GM10248 (cell line): ENCODE measurements around the gene NT5DC1.

Experiments used
- CTCF ChIA-PET: fragments of 300-600 bp; sonication (Branson Sonifier 250); formaldehyde crosslinking; extraction: SDS; loops from one replicate; lab custom pipeline; 2021; ENCODE audit warnings: antibody characterized with exemption; lab: Yijun Ruan, JAX
- POLR2A ChIA-PET: fragments of 350-650 bp; sonication (Branson Sonifier 250); formaldehyde crosslinking; extraction: SDS; loops from one replicate; lab custom pipeline; 2020; ENCODE audit warnings: antibody characterized with exemption; lab: Yijun Ruan, JAX
- DNase-seq: peaks from one replicate; pipeline ENCODE4 v3.0.0; 2012; ENCODE audit errors: extremely low spot score
- TF ChIP-seq, protein P1 (sequence below): IDR thresholded peaks from 2 replicates; pipeline ENCODE4 v1.5.1; 2012; ENCODE audit warnings: mild to moderate bottlenecking, low read depth; ENCODE audit errors: extremely low read depth, missing control alignments, control extremely low read depth

NT5DC1 gene

DNA sequence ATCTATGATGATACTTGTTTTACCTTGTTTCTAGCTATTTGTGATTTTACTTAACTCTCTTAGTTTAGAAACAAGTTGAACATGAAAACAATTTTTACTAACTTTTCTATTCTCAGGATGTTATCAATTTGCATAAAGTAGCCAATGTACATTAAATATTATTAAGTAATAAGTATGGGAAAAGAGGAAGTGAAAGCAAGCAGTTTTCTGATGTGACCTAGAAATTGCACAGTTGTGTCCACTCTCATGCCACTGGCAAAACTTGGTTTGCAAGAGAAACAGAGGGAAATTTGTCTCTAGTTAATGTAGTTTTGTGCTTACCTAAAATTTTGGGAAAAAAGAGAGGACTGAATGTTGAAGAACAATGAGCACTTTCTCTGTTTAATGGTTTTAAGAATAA is 198.3 kb downstream of the NT5DC1 start:
- DNase-seq, result no peak
- TF ChIP-seq, protein P1, sequence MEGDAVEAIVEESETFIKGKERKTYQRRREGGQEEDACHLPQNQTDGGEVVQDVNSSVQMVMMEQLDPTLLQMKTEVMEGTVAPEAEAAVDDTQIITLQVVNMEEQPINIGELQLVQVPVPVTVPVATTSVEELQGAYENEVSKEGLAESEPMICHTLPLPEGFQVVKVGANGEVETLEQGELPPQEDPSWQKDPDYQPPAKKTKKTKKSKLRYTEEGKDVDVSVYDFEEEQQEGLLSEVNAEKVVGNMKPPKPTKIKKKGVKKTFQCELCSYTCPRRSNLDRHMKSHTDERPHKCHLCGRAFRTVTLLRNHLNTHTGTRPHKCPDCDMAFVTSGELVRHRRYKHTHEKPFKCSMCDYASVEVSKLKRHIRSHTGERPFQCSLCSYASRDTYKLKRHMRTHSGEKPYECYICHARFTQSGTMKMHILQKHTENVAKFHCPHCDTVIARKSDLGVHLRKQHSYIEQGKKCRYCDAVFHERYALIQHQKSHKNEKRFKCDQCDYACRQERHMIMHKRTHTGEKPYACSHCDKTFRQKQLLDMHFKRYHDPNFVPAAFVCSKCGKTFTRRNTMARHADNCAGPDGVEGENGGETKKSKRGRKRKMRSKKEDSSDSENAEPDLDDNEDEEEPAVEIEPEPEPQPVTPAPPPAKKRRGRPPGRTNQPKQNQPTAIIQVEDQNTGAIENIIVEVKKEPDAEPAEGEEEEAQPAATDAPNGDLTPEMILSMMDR, result no peak
- CTCF ChIA-PET, result interaction anchor here (1.1 to 1.2 kb wide), 2 partner anchors 11 to 26 kb away, joined by 3 to 5 read pairs; no protein-coding TSS in a partner anchor
- POLR2A ChIA-PET, result no interaction called here
